SK-N-SH (cell line): ENCODE data around the gene PVRIG.

ENCODE experiments used
- FOXJ3 ChIP-seq: sonication (generic); formaldehyde crosslinking; IDR thresholded peaks from 2 replicates; pipeline ENCODE4 v1.5.1; 2020; ENCODE audit warnings: mild to moderate bottlenecking, missing genetic modification reagents
- POLR2AphosphoS5 ChIP-seq: IDR thresholded peaks from 2 replicates; pipeline ENCODE4 v1.6.1; 2012; ENCODE audit warnings: low read depth, low read length

GRCh38 chr7:100267648-100268047 lies 47.9 kb downstream of the PVRIG start:
- TF ChIP-seq POLR2AphosphoS5 = no peak
- no peak for TF ChIP-seq FOXJ3
